GM13976 (cell line): ENCODE results near the gene NPAS3.

Source experiments
- DNase-seq: peaks from one replicate; pipeline ENCODE4 v3.0.0; 2012; ENCODE audit warnings: low spot score
- in situ Hi-C: fragments of 300-500 bp; cut with MboI; formaldehyde crosslinking; loops from one replicate; pipeline ENCODE4 v1.12.0; 2022; ENCODE audit warnings: low sequenced_read_pairs, mixed read lengths, inconsistent platforms; ENCODE audit not compliant: unreplicated experiment
- TF ChIP-seq, protein P1 (sequence below): IDR thresholded peaks from 2 replicates; pipeline ENCODE4 v1.5.1; 2012; ENCODE audit warnings: borderline replicate concordance, mild to moderate bottlenecking; ENCODE audit not compliant: insufficient read depth; ENCODE audit errors: extremely low read depth, missing control alignments, control extremely low read depth

The NPAS3 gene

GRCh38 chr14:33726685-33727084 lies 788.0 kb downstream of the NPAS3 start:
- TF ChIP-seq, protein P1, sequence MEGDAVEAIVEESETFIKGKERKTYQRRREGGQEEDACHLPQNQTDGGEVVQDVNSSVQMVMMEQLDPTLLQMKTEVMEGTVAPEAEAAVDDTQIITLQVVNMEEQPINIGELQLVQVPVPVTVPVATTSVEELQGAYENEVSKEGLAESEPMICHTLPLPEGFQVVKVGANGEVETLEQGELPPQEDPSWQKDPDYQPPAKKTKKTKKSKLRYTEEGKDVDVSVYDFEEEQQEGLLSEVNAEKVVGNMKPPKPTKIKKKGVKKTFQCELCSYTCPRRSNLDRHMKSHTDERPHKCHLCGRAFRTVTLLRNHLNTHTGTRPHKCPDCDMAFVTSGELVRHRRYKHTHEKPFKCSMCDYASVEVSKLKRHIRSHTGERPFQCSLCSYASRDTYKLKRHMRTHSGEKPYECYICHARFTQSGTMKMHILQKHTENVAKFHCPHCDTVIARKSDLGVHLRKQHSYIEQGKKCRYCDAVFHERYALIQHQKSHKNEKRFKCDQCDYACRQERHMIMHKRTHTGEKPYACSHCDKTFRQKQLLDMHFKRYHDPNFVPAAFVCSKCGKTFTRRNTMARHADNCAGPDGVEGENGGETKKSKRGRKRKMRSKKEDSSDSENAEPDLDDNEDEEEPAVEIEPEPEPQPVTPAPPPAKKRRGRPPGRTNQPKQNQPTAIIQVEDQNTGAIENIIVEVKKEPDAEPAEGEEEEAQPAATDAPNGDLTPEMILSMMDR, result no peak
- no peak for DNase-seq
- in situ Hi-C loops, result no loop called here

DNA sequence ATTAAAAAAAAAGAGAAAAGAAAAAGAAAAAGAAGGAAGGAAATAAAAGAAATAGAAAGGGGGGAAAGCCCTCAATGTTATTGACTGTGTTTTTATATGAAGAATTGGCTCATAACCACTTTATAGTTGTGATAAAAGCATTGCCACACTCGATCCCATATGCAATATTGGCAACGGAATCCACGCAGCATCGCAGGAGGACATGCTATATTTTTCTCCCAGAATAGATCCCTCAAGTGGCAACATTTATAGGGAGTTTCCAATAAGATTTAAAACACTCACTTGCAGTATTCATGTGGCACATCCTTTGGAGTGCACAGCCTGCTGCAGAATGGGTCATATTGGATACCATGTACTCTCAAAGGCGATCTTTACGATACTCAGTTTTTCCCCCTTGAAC lies 788.9 kb downstream of the NPAS3 start:
- TF ChIP-seq, protein P1, result no peak
- in situ Hi-C loops, result no loop called here
- no peak for DNase-seq

DNA sequence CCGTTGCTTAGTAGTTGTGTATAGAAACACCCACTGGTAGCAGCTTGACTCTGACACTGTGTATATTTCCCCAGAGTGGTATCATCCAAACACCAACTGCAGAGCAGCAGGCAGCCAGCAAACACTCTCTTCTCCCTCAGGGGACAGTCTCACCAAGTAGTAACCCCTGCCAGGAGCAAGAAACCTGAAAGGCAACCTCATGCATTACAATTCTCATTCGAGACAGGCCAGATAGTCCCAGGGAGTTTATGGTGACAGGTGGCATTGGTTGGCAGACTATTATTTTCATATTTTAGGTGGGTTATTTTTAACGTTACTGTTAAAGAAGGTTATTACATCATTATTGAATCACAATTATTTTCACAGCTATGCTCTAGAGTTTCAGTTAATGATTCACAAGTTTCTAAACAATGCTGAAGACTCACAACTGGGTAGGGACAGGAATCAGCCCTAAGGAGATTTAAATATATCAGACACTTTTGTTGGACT lies 789.4 kb downstream of the NPAS3 start:
- in situ Hi-C loops, result no loop called here
- no peak for DNase-seq
- TF ChIP-seq, protein P1, result no peak

DNA sequence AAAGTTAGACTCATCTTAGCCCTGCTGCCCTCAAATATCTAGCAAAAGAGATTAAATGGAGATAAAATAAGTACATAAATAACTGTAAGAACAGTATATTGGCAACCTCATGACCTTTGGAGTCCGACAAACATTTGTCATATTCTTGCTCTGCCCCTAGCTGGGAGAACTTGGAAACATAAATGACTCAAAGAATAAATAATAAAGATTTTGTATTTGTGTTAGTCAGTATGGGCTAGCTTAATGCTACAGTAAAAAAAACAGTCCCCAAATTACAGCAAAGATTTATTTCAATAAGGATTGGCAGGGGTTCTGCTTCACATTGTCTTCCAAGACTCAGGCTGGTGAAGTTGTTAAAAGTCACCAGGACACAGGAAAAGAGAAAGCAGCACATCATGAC lies 791.5 kb downstream of the NPAS3 start:
- TF ChIP-seq, protein P1, result no peak
- in situ Hi-C loops, result no loop called here

DNA sequence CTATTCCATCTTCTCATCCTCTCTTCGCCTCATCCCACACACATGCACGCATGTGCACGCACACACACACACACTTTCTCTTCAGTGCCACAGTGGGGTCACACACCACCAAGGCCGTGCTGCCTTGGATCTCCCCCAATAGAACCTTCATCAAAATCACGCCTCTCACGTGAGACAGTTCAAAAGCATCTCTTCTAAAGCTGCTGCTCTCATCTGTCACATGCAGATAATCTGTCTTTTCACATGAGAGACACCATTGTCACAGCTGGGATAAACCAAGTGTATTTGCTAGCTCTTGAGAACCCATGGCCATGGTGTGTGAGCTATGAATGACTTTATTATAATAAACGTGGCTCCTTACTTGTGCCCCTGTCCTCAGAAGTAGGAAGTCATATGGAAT lies 793.5 kb downstream of the NPAS3 start:
- TF ChIP-seq, protein P1, result no peak
- in situ Hi-C loops, result no loop called here

More for the DNA sequence above, 791.5 kb downstream of the NPAS3 start:
- no peak for DNase-seq

GRCh38 chr14:33733310-33733709 lies 794.6 kb downstream of the NPAS3 start:
- no peak for DNase-seq
- in situ Hi-C loops, result no loop called here
- TF ChIP-seq, protein P1, result no peak

More for the DNA sequence above, 793.5 kb downstream of the NPAS3 start:
- no peak for DNase-seq

DNA sequence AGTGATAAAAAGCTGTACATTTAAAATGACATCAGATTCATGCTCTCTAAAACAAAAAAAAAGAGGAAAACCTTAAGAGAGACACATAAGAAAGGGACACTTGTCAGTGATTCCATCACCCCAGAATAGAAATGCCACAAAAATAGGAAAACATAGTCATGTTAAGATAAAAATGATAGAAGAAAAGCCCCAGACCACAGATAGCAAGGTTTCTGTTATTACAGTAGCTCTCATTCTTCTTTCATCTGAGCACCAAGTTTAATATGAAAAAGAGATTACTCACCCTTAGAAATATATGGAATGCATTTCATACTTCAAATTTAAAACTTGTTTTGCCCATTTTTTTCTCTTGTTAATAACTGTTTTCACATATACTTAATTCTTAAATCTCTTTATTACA lies 795.0 kb downstream of the NPAS3 start:
- no peak for DNase-seq
- TF ChIP-seq, protein P1, result no peak
- in situ Hi-C loops, result no loop called here
